Measurements from ENCODE around the gene BCAM.
"Not testable (repeated sequence)": the region's sequence is repeated elsewhere in the genome, so short reads cannot be mapped to it uniquely, and the experiment has no call there.

The BCAM gene

DNA sequence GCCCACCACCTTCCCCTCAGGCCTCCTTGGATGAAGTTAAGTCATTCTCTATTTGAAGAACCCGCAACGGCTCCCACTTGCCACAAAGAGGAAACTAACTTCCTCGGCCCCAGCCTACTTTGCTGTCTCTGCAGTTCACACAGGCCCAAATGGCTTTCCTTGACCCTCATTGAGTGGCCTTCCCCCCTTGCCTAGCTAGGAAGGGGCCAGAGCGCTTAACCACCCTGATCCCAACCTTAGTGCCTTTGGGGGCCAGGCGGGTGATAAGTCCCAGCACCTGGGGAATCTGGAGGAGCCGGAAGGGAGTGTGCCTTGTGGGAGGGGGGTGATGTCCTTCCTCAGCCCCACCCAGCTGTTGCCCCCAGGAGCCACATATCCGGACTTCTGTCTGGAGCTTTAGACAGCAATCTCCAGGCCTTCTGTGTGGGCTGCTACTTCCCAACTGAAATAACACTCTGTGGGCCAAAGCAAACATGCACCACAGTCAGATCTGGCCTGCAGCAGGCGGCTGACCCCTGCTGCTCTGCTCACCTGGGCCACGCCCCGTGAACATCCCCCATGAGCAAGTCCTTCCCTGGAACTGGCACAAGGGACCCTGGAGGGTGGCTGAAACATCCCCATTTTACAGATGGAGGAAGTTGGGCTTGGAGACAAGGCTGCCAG, 47.6 kb downstream of the BCAM start:
- POLR2A ChIA-PET (ENCODE audit: low non-redundant PET) = no interaction called here
- no peak for DNase-seq (ENCODE audit: low spot score)
- TF ChIP-seq, protein P1, sequence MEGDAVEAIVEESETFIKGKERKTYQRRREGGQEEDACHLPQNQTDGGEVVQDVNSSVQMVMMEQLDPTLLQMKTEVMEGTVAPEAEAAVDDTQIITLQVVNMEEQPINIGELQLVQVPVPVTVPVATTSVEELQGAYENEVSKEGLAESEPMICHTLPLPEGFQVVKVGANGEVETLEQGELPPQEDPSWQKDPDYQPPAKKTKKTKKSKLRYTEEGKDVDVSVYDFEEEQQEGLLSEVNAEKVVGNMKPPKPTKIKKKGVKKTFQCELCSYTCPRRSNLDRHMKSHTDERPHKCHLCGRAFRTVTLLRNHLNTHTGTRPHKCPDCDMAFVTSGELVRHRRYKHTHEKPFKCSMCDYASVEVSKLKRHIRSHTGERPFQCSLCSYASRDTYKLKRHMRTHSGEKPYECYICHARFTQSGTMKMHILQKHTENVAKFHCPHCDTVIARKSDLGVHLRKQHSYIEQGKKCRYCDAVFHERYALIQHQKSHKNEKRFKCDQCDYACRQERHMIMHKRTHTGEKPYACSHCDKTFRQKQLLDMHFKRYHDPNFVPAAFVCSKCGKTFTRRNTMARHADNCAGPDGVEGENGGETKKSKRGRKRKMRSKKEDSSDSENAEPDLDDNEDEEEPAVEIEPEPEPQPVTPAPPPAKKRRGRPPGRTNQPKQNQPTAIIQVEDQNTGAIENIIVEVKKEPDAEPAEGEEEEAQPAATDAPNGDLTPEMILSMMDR (conservative IDR thresholded peaks at IDR 0.05; ENCODE audit: low read depth) = no peak
- H3K27ac ChIP-seq = peak overlapping the region; percentile 49
- CTCF ChIA-PET = interaction anchor here (0.6 kb wide), 1 partner anchor 193 kb away, joined by 3 read pairs; no protein-coding TSS in a partner anchor

DNA sequence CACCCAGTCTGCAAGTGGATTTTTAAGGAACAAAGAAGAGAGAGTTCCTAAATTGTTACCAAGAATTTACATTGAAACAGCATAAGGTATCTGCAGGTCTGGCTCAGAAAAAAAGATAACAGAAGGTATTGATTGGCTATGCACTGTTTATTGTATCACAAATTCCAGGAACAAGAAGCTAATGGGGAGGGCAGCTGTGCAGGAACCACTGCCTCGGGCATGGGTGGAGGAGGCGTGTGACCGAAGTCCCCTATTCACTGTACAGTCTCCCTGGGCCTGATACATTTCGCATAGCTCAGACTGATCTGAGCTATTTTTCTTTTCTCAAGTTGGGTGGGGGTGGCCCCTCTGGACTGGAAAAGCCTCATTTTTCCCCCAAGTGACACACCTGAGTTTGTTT, 48.9 kb downstream of the BCAM start:
- POLR2A ChIA-PET (ENCODE audit: low non-redundant PET) = no interaction called here
- TF ChIP-seq, protein P1 (conservative IDR thresholded peaks at IDR 0.05; ENCODE audit: low read depth) = no peak
- CTCF ChIA-PET = interaction anchor here (0.6 to 1.0 kb wide), 3 partner anchors 12 to 324 kb away, joined by 3 to 5 read pairs (median 3); partner anchors contain the start of gene NECTIN2
- H3K27ac ChIP-seq = no peak overlapping the region
- DNase-seq (ENCODE audit: low spot score) = no peak

DNA sequence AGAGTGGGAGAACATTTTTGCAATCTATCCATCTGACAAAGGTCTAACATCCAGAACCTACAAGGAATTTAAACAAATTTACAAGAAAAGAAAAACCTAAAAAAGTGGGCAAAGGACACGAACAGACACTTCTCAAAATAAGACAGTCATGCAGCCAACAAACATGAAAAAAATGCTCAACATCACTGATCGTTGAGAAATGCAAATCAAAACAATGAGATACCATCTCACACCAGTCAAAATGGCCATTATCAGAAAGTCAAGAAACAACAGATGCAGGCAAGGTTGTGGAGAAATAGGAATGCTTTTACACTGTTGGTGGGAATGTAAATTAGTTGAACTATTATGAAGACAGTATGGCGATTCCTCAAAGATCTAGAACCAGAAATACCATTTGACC, 52.7 kb downstream of the BCAM start:
- CTCF ChIA-PET = interaction anchor here (0.7 kb wide), 1 partner anchor 137 kb away, joined by 7 read pairs; no protein-coding TSS in a partner anchor
- H3K27ac ChIP-seq; POLR2A ChIA-PET (ENCODE audit: low non-redundant PET); DNase-seq (ENCODE audit: low spot score): not testable (repeated sequence)

DNA sequence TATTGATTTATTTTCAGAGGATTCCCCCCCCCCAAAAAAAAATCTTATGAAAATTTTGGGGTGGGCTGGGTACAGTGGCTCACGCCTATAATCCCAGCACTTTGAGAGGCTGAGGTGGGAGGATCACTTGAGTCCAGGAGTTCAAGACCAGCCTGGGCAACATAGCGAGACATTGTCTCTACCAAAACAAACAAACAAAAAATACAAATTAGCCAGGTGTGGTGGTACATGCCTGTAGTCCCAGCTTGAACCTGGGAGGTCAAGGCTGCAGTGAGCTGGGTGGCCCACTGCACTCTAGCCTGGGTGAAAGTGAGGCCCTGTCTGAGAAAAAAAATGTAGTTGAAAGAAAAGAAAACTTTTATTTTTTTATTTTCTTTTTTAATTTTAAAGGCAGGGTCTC, 55.1 kb downstream of the BCAM start:
- DNase-seq (ENCODE audit: low spot score) = no peak
- TF ChIP-seq, protein P1 (conservative IDR thresholded peaks at IDR 0.05; ENCODE audit: low read depth) = no peak
- ChIA-PET POLR2A (ENCODE audit: low non-redundant PET) (no interaction called here), CTCF (no interaction called here)
- no peak overlapping the region for H3K27ac ChIP-seq

DNA sequence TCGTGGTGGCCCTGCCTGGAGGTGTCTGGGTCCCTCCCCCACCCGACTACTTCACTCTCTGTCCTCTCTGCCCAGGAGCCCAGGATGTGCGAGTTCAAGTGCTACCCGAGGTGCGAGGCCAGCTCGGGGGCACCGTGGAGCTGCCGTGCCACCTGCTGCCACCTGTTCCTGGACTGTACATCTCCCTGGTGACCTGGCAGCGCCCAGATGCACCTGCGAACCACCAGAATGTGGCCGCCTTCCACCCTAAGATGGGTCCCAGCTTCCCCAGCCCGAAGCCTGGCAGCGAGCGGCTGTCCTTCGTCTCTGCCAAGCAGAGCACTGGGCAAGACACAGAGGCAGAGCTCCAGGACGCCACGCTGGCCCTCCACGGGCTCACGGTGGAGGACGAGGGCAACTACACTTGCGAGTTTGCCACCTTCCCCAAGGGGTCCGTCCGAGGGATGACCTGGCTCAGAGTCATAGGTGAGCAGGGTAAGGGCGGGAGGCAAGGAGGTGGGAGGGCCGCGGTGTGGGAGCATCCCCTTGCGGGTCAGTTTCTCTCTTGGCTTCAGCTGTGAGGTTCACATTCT, 56.4 kb downstream of the BCAM start:
- CTCF ChIA-PET = interaction anchor here (0.7 kb wide), 1 partner anchor 315 kb away, joined by 4 read pairs; no protein-coding TSS in a partner anchor
- no peak for DNase-seq (ENCODE audit: low spot score)
- H3K27ac ChIP-seq = no peak overlapping the region
- TF ChIP-seq, protein P1 (conservative IDR thresholded peaks at IDR 0.05; ENCODE audit: low read depth) = no peak
- POLR2A ChIA-PET (ENCODE audit: low non-redundant PET) = no interaction called here

DNA sequence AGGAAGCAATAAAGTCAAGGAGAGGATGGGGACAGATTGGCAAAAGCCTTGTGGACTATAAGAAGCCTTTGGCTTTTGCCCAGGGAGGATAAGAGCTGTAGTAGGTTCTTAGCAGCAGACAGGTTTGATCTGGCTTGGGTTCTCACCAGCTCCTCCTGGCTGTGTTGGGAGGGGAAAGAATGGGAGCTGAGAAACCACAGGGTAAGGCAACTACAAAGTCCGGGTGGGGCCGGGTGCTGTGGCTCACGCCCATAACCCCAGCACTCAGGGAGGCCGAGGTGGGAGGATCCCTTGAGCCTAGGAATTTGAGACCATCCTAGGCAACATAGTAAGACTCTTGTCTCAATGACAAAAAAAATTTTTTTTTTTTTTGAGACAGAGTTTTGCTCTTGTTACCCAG, 57.8 kb downstream of the BCAM start:
- POLR2A ChIA-PET (ENCODE audit: low non-redundant PET) = no interaction called here
- DNase-seq (ENCODE audit: low spot score) = no peak
- CTCF ChIA-PET = interaction anchor here (0.7 to 0.9 kb wide), 2 partner anchors 11 to 131 kb away, joined by 3 read pairs; no protein-coding TSS in a partner anchor
- no peak overlapping the region for H3K27ac ChIP-seq
- TF ChIP-seq, protein P1 (conservative IDR thresholded peaks at IDR 0.05; ENCODE audit: low read depth) = no peak

DNA sequence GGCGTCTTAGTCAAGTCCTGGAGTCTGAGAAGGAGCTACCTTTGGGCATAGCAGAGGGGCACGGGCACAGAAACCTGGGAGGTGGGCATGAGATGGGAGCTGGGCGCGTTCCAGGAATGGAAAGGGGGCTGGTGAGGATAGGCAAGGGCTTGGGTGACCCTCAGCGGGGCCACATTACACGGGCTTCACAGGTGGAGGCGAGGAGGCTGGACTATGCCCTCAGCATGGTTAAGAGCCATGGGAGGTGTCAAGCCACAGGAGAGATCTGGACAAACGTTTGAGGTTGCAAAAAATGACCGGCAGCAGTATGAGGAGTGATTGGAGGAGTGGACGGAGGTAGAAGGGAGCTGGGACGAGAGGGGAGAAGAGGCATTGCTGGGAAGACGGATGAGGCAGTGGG, 58.7 kb downstream of the BCAM start:
- DNase-seq (ENCODE audit: low spot score) = no peak

More for the DNA sequence above, 58.7 kb downstream of the BCAM start:
- TF ChIP-seq, protein P1 (conservative IDR thresholded peaks at IDR 0.05; ENCODE audit: low read depth) = no peak
- peak overlapping the region; percentile 25 for H3K27ac ChIP-seq
- ChIA-PET POLR2A (ENCODE audit: low non-redundant PET) (no interaction called here), CTCF (no interaction called here)
